ENCODE measurements around the gene MRFAP1.
"Not testable (repeated sequence)": the region's sequence is repeated elsewhere in the genome, so short reads cannot be mapped to it uniquely, and the experiment has no call there.

Gene MRFAP1

GRCh38 chr4:6612961-6613675 lies 27.4 kb upstream of the MRFAP1 start:
- DNase-seq: no peak

GRCh38 chr4:6613676-6614651 lies 26.5 kb upstream of the MRFAP1 start:
- DNase-seq: no peak

- DNase-seq: no peak
Observed at GRCh38 chr4:6614701-6615230, 25.7 kb upstream of the MRFAP1 start.

GRCh38 chr4:6616087-6616995 lies 24.1 kb upstream of the MRFAP1 start:
- DNase-seq: no peak

GRCh38 chr4:6617246-6617645 lies 23.2 kb upstream of the MRFAP1 start:
- DNase-seq: no peak

- DNase-seq: no peak
Observed at GRCh38 chr4:6618386-6619115, 21.9 kb upstream of the MRFAP1 start.

- DNase-seq: no peak
Observed at GRCh38 chr4:6619116-6619465, 21.4 kb upstream of the MRFAP1 start.

- no peak for DNase-seq
Observed at GRCh38 chr4:6619466-6620255, 20.8 kb upstream of the MRFAP1 start.

GRCh38 chr4:6620296-6620695 lies 20.2 kb upstream of the MRFAP1 start:
- DNase-seq: no peak

- no peak for DNase-seq
Observed at GRCh38 chr4:6620891-6621555, 19.5 kb upstream of the MRFAP1 start.

GRCh38 chr4:6621556-6621927 lies 18.9 kb upstream of the MRFAP1 start:
- DNase-seq: no peak

GRCh38 chr4:6622744-6623143 lies 17.7 kb upstream of the MRFAP1 start:
- DNase-seq: no peak

- no peak for DNase-seq
Observed at GRCh38 chr4:6625256-6625655, 15.2 kb upstream of the MRFAP1 start.

GRCh38 chr4:6626066-6626465 lies 14.4 kb upstream of the MRFAP1 start:
- no peak for DNase-seq

- no peak for DNase-seq
Observed at GRCh38 chr4:6627832-6628231, 12.7 kb upstream of the MRFAP1 start.

- DNase-seq: not testable (repeated sequence)
Observed at GRCh38 chr4:6628484-6628883, 12.0 kb upstream of the MRFAP1 start.

GRCh38 chr4:6632125-6632524 lies 8.4 kb upstream of the MRFAP1 start:
- no peak for DNase-seq

GRCh38 chr4:6633091-6633906 lies 7.2 kb upstream of the MRFAP1 start:
- DNase-seq: no peak

GRCh38 chr4:6634746-6635145 lies 5.7 kb upstream of the MRFAP1 start:
- no peak for DNase-seq
